B cell (primary cell): ENCODE results near the gene GMEB2. TPM values are rescaled to one million over a fixed set of nuclear protein-coding genes. Genes with fewer than 3 reads are reported as not detected.

Experiments
- ATAC-seq: fragments of 200-7000 bp; cut with Tn5 transposase; one replicate; pipeline ENCODE4 v1.10.0; 2021; ENCODE audit warnings: low read depth, mild to moderate bottlenecking, moderate number of reproducible peaks, moderate library complexity
- CTCF ChIA-PET: fragments of 350-600 bp; sonication (Branson Sonifier 250); formaldehyde crosslinking; loops from one replicate; lab custom pipeline; 2021; ENCODE audit warnings: antibody characterized with exemption, inconsistent platforms; lab: Charles Lee
- POLR2A ChIA-PET: fragments of 350-600 bp; sonication (Branson Sonifier 250); formaldehyde crosslinking; loops from one replicate; lab custom pipeline; 2021; ENCODE audit warnings: antibody characterized with exemption; lab: Charles Lee
- DNase-seq: peaks from one replicate; pipeline ENCODE4 v3.0.0; 2013
- H2AFZ ChIP-seq: 2 replicates; pipeline ENCODE4 v1.6.1; 2012; ENCODE audit warnings: mild to moderate bottlenecking, low read depth, low read length; ENCODE audit not compliant: insufficient read depth, poor library complexity, severe bottlenecking
- H3K27ac ChIP-seq, 2 donors: 1 replicate in 1 of 2; 2 replicates in 1 of 2; pipeline ENCODE4 v1.5.1; 2012 to 2013; ENCODE audit warnings: low read length in 2 of 2, mild to moderate bottlenecking in 2 of 2, moderate library complexity in 1 of 2
- H3K27me3 ChIP-seq, 4 experiments: fragments of 200-600 bp in 1 of 4; sonication (generic) in 1 of 4; replicated peaks in 1 of 4; 1 replicate in 2 of 4; 2 replicates in 2 of 4; pipeline versions ENCODE4 v1.6.1 to v1.7.0; 2013 to 2016; ENCODE audit warnings: low read length in 3 of 4, mild to moderate bottlenecking in 2 of 4, mixed read lengths in 1 of 4, moderate library complexity in 1 of 4; ENCODE audit not compliant: insufficient read depth in 4 of 4, control insufficient read depth in 3 of 4; ENCODE audit errors: control extremely low read depth in 1 of 4
- H3K36me3 ChIP-seq, 2 experiments: replicated peaks in 1 of 2; 1 replicate in 1 of 2; 2 replicates in 1 of 2; pipeline versions ENCODE4 v1.6.1 to v1.7.1; 2013; ENCODE audit warnings: low read length in 1 of 2; ENCODE audit not compliant: insufficient read depth in 2 of 2, control insufficient read depth in 1 of 2; ENCODE audit errors: control extremely low read depth in 1 of 2, extremely low read depth in 1 of 2
- H3K4me1 ChIP-seq, 2 donors: fragments of 200-600 bp in 1 of 2; sonication (generic) in 1 of 2; 1 replicate in 1 of 2; 2 replicates in 1 of 2; pipeline versions ENCODE4 v1.5.1 to v1.6.1; 2013 to 2017; ENCODE audit warnings: low read length in 2 of 2; ENCODE audit not compliant: control insufficient read depth in 2 of 2, insufficient read depth in 2 of 2
- H3K4me2 ChIP-seq: replicated peaks from 2 replicates; pipeline ENCODE3; 2012; ENCODE audit warnings: mild to moderate bottlenecking, low read depth, low read length; ENCODE audit not compliant: poor library complexity, severe bottlenecking
- H3K4me3 ChIP-seq, 5 experiments: fragments of 200-600 bp in 1 of 5; sonication (generic) in 1 of 5; 1 replicate in 3 of 5; 2 replicates in 2 of 5; pipeline versions ENCODE4 v1.5.1 to v1.7.0; 2011 to 2016; ENCODE audit warnings: low read length in 4 of 5, mild to moderate bottlenecking in 4 of 5, low read depth in 2 of 5, control low read depth in 1 of 5, moderate library complexity in 1 of 5; ENCODE audit not compliant: insufficient read depth in 1 of 5; ENCODE audit errors: control extremely low read depth in 1 of 5, extremely low read depth in 1 of 5
- H3K79me2 ChIP-seq: fragments of 200-600 bp; sonication (generic); one replicate; pipeline ENCODE4 v1.6.0; 2016; ENCODE audit warnings: low read length; ENCODE audit not compliant: control insufficient read depth, insufficient read depth
- H3K9ac ChIP-seq: fragments of 200-600 bp; sonication (generic); 2 replicates; pipeline ENCODE4 v1.6.1; 2017; ENCODE audit warnings: mild to moderate bottlenecking, low read length, moderate library complexity
- H3K9me3 ChIP-seq, 3 donors: one replicate each; pipeline versions ENCODE4 v1.6.1 to v1.7.1; 2013; ENCODE audit warnings: low read length in 2 of 3; ENCODE audit not compliant: control insufficient read depth in 2 of 3, insufficient read depth in 1 of 3; ENCODE audit errors: control extremely low read depth in 1 of 3
- H4K20me1 ChIP-seq: 2 replicates; pipeline ENCODE4 v1.6.0; 2012; ENCODE audit warnings: mild to moderate bottlenecking, low read length; ENCODE audit not compliant: insufficient read depth, control insufficient read depth, poor library complexity, severe bottlenecking
- H3K27ac Mint-ChIP-seq: one replicate; pipeline ENCODE4 v1.8.0; 2021; ENCODE audit warnings: mixed read lengths
- H3K27me3 Mint-ChIP-seq: one replicate; pipeline ENCODE4 v1.8.0; 2021; ENCODE audit warnings: mixed read lengths
- H3K4me1 Mint-ChIP-seq: one replicate; pipeline ENCODE4 v1.8.0; 2021; ENCODE audit warnings: mixed read lengths
- H3K4me3 Mint-ChIP-seq: one replicate; pipeline ENCODE4 v1.8.0; 2021; ENCODE audit warnings: mixed read lengths
- H3K9me3 Mint-ChIP-seq: one replicate; pipeline ENCODE4 v1.8.0; 2022; ENCODE audit warnings: mixed read lengths; ENCODE audit not compliant: insufficient read depth
- EZH2 ChIP-seq: IDR thresholded peaks from 2 replicates; pipeline ENCODE4 v1.6.1; 2012; ENCODE audit warnings: borderline replicate concordance, low read depth, mild to moderate bottlenecking, moderate library complexity, low read length; ENCODE audit not compliant: insufficient read depth, poor library complexity, severe bottlenecking
- WGBS: methylation state at CpG from one replicate; pipeline ENCODE4 v1.1.5; 2013; ENCODE audit warnings: missing lambda C conversion rate; ENCODE audit not compliant: insufficient coverage; 5-methylcytosine and 5-hydroxymethylcytosine counted together
- intact Hi-C: fragments of 100-400 bp; cut with micrococcal nuclease; formaldehyde crosslinking; loops from one replicate; pipeline ENCODE4 v1.10.0; 2022
- polyA plus RNA-seq: library from polyadenylated mRNA; depleted of rRNA; stranded (reverse); fragments of >200 nt; gene quantifications from 2 replicates; pipeline ENCODE4 v1.2.3, GENCODE V29; 2012
- total RNA-seq, 2 donors: library from RNA; stranded (reverse); fragments of 120-200 nt in 1 of 2; gene quantifications; 1 replicate in 1 of 2; 2 replicates in 1 of 2; pipeline versions ENCODE4 v1.2.3 to v1.2.4, GENCODE V29; 2013 to 2022
- TF ChIP-seq, protein P1 (sequence below): fragments of 200-600 bp; IDR thresholded peaks from one replicate; pipeline ENCODE4 v1.8.0; 2022; ENCODE audit warnings: antibody characterized with exemption, mild to moderate bottlenecking

Gene GMEB2
- total and polyA plus RNA-seq, 2 donors (not counting 1 experiment from before 2014, with no cell fraction given), result 17.7 to 24.5 TPM

DNA sequence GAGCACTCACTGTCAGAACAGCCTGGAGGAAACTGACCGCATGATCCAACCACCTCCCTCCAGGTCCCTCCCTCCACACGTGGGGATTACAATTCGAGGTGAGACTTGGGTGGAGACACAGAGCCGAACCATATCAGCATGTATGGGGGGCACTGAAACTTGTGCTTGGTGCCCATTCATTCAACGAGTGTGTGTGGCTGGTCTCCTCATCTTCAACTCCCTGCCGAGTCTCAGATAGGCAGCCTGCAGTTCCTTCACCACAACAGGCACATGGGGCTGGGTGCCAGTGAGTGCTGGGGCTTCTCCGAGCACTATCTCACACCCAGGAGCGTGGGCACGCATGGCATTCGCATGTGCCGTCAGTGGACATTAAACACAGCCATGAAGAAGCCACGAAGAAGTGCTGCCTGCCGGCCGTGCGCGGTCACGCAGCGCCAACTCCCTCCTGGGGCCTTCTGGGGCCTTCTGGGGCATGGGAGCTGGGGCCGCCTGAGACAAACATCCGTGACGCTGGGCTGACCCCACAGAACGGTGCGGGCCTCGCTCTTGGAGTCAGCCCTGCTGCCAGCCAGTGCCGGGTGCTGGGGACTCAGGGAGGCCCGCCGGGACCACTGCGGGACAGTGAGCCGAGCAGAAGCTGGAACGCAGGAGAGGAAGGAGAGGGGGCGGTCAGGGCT lies 30.5 kb upstream of the GMEB2 start:
- H3K36me3 ChIP-seq, result peaks cover 0 to 4% of the 10 kb centered on the region in 2 experiments
- peak; percentile 34 for DNase-seq
- peak overlapping the region; percentile 23 to 70 for H3K27ac ChIP-seq
- peak overlapping the region in 4 of 5 experiments; percentile 66 to 94 (median 87) for H3K4me3 ChIP-seq
- Mint-ChIP-seq H3K27me3 (no peaks in the 10 kb centered on the region), H3K4me3 (peak overlapping the region; percentile 98), H3K27ac (peak overlapping the region; percentile 96), H3K4me1 (peaks cover 22% of the 10 kb centered on the region), H3K9me3 (no peaks in the 10 kb centered on the region)
- H2AFZ ChIP-seq, result peak overlapping the region; percentile 100
- no peaks in the 10 kb centered on the region for H4K20me1 ChIP-seq
- ATAC-seq, result no peak
- H3K4me1 ChIP-seq, result peaks cover 23 to 41% of the 10 kb centered on the region in 2 donors
- peaks cover 0 to 4% (median 0%) of the 10 kb centered on the region in 3 donors for H3K9me3 ChIP-seq
- ChIA-PET CTCF (interaction anchor here (0.6 to 2.4 kb wide), 7 partner anchors 15 to 379 kb away, joined by 3 to 17 read pairs (median 3); partner anchors contain the start of genes GMEB2 and PTK6), POLR2A (interaction anchor here (1.0 to 2.1 kb wide), 7 partner anchors 16 to 421 kb away, joined by 3 to 19 read pairs (median 5); partner anchors contain the start of genes ARFRP1, GMEB2, PRPF6 and ZGPAT)
- intact Hi-C loops, result loop anchor here (5.0 kb wide), 1 partner anchor 405 kb away; the partner anchor contains the start of gene TCEA2
- H3K27me3 ChIP-seq, result peaks cover 0 to 28% (median 11%) of the 10 kb centered on the region in 4 experiments
- H3K9ac ChIP-seq, result peak overlapping the region; percentile 81
- no peak for TF ChIP-seq EZH2
- TF ChIP-seq, protein P1, sequence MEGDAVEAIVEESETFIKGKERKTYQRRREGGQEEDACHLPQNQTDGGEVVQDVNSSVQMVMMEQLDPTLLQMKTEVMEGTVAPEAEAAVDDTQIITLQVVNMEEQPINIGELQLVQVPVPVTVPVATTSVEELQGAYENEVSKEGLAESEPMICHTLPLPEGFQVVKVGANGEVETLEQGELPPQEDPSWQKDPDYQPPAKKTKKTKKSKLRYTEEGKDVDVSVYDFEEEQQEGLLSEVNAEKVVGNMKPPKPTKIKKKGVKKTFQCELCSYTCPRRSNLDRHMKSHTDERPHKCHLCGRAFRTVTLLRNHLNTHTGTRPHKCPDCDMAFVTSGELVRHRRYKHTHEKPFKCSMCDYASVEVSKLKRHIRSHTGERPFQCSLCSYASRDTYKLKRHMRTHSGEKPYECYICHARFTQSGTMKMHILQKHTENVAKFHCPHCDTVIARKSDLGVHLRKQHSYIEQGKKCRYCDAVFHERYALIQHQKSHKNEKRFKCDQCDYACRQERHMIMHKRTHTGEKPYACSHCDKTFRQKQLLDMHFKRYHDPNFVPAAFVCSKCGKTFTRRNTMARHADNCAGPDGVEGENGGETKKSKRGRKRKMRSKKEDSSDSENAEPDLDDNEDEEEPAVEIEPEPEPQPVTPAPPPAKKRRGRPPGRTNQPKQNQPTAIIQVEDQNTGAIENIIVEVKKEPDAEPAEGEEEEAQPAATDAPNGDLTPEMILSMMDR, result no peak
- peaks cover 5% of the 10 kb centered on the region for H3K79me2 ChIP-seq
- peak overlapping the region; percentile 95 for H3K4me2 ChIP-seq
- 57% methylated on average over 29 of the region's 31 CpGs for WGBS

DNA sequence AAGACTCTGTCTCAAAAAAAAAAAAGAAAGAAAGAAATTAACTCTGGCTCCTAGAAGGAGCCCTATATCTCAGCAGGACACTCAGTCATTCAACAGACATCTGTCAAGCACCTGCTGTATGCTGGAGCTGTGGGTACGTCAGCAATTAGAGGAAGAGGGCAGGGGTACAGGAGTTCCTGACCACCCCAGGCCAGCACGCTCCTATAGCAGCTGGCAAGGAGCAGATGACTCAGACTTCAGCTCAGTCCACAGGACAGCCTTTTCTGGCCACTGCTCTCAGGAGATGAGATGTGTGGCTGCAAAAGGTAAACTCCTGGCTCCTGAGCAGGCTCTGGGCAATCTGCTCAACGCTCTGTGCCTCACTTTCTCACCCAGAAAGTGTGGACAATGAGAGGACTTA lies 29.6 kb upstream of the GMEB2 start:
- ChIA-PET POLR2A (no interaction called here), CTCF (no interaction called here)
- Histone ChIP-seq H3K79me2 (peaks cover 4% of the 10 kb centered on the region), H3K27me3 (peaks cover 0 to 31% (median 11%) of the 10 kb centered on the region in 4 experiments), H4K20me1 (no peaks in the 10 kb centered on the region), H3K4me2 (no peak overlapping the region), H3K27ac (no peak overlapping the region), H3K4me1 (peaks cover 27 to 47% of the 10 kb centered on the region in 2 donors), H3K4me3 (no peak overlapping the region), H2AFZ (no peak overlapping the region), H3K9me3 (peaks cover 0 to 4% (median 0%) of the 10 kb centered on the region in 3 donors), H3K9ac (no peak overlapping the region), H3K36me3 (no peaks in the 10 kb centered on the region)
- 94% methylated on average over 3 of the region's 3 CpGs for WGBS
- intact Hi-C loops, result loop anchor here (5.0 kb wide), 1 partner anchor 406 kb away; the partner anchor contains the start of gene TCEA2
- Mint-ChIP-seq H3K4me1 (peaks cover 26% of the 10 kb centered on the region), H3K4me3 (no peak overlapping the region), H3K27me3 (no peaks in the 10 kb centered on the region), H3K9me3 (no peaks in the 10 kb centered on the region), H3K27ac (no peak overlapping the region)
- no peak for DNase-seq
- no peak for ATAC-seq
- TF ChIP-seq, protein P1, result no peak
- no peak for TF ChIP-seq EZH2
